Measurements from ENCODE around the gene CTIF. TPM values are rescaled to one million over a fixed set of nuclear protein-coding genes. Genes with fewer than 3 reads are reported as not detected.

Gene CTIF
- total and polyA plus RNA-seq, 10 donors: 5.2 to 39.2 (median 18.5) TPM

DNA sequence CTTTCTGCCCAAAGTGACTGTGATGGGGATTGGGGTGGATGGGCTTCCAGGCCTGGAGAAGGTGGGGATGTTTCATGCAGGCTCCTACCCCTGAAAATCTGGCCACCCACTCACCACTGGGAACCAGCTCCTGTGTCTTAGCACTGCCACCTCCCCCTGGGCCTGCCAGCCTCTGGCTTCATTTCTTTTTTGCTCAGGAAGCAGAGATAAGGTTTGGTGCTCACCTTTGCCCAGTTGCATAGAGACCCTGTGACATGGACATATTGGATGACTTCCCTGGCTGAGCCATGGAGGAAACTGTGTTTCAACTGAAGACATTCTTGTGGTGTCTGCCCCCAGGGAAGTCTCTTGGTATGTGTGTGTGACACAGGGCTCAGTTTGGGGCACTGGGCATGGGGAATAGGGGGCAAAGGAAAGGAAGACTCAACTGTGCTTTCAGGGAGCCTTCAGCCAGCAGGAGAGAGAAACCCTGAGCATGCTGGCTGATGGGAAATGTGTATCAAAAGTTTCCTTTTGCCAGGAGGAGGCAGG lies 16.7 kb downstream of the CTIF start:
- Histone ChIP-seq H3K9me3 (peaks cover 0 to 13% (median 6%) of the 10 kb centered on the region in 8 donors), H3K4me3 (no peak overlapping the region), H3K27ac (no peak overlapping the region), H3K27me3 (replicated peaks in 1 of 7) (no peaks in the 10 kb centered on the region), H3K4me1 (no peaks in the 10 kb centered on the region), H3K36me3 (peaks cover 0 to 25% (median 0%) of the 10 kb centered on the region in 6 donors)
- TF ChIP-seq POLR2AphosphoS5 (IDR thresholded peaks at IDR 0.05): no peak
- no peak for TF ChIP-seq POLR2A (IDR thresholded peaks at IDR 0.05)
- TF ChIP-seq, protein P1, sequence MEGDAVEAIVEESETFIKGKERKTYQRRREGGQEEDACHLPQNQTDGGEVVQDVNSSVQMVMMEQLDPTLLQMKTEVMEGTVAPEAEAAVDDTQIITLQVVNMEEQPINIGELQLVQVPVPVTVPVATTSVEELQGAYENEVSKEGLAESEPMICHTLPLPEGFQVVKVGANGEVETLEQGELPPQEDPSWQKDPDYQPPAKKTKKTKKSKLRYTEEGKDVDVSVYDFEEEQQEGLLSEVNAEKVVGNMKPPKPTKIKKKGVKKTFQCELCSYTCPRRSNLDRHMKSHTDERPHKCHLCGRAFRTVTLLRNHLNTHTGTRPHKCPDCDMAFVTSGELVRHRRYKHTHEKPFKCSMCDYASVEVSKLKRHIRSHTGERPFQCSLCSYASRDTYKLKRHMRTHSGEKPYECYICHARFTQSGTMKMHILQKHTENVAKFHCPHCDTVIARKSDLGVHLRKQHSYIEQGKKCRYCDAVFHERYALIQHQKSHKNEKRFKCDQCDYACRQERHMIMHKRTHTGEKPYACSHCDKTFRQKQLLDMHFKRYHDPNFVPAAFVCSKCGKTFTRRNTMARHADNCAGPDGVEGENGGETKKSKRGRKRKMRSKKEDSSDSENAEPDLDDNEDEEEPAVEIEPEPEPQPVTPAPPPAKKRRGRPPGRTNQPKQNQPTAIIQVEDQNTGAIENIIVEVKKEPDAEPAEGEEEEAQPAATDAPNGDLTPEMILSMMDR (IDR thresholded peaks at IDR 0.05 in 8 of 11, conservative IDR thresholded peaks at IDR 0.05 in 3 of 11): no peak
- intact Hi-C loops (cut with DNase I; ENCODE audit: low total_unique reads): no loop called here
- DNase-seq: no peak

GRCh38 chr18:48557640-48558174 lies 18.9 kb downstream of the CTIF start:
- Histone ChIP-seq H3K27me3 (replicated peaks in 1 of 7) (no peaks in the 10 kb centered on the region), H3K4me1 (peaks cover 0 to 3% (median under 1%) of the 10 kb centered on the region in 6 donors), H3K36me3 (peaks cover 0 to 25% (median 0%) of the 10 kb centered on the region in 6 donors), H3K27ac (no peak overlapping the region), H3K4me3 (no peak overlapping the region), H3K9me3 (peaks cover 0 to 13% (median 6%) of the 10 kb centered on the region in 8 donors)
- TF ChIP-seq, protein P1 (IDR thresholded peaks at IDR 0.05 in 8 of 11, conservative IDR thresholded peaks at IDR 0.05 in 3 of 11): no peak
- TF ChIP-seq POLR2A (IDR thresholded peaks at IDR 0.05) (no peak), POLR2AphosphoS5 (IDR thresholded peaks at IDR 0.05) (no peak)
- no peak for DNase-seq
- 85 to 100% (median 90%) methylated on average over 2 of the region's 2 CpGs for WGBS, 5 donors
- intact Hi-C loops (cut with DNase I; ENCODE audit: low total_unique reads): no loop called here

- H3K36me3 ChIP-seq: peaks cover 0 to 25% (median 0%) of the 10 kb centered on the region in 6 donors
- H3K9me3 ChIP-seq: peaks cover 0 to 13% (median 6%) of the 10 kb centered on the region in 8 donors
- no peak for DNase-seq
- 78 to 88% (median 83%) methylated on average over 2 of the region's 2 CpGs for WGBS, 5 donors
- peaks cover 0 to 8% (median 2%) of the 10 kb centered on the region in 6 donors for H3K4me1 ChIP-seq
- no peaks in the 10 kb centered on the region for H3K27me3 ChIP-seq (replicated peaks in 1 of 7)
- intact Hi-C loops (cut with DNase I; ENCODE audit: low total_unique reads): no loop called here
- no peak overlapping the region for H3K4me3 ChIP-seq
- H3K27ac ChIP-seq: no peak overlapping the region
- TF ChIP-seq POLR2AphosphoS5 (IDR thresholded peaks at IDR 0.05): no peak
- TF ChIP-seq POLR2A (IDR thresholded peaks at IDR 0.05): no peak
- TF ChIP-seq, protein P1 (IDR thresholded peaks at IDR 0.05 in 8 of 11, conservative IDR thresholded peaks at IDR 0.05 in 3 of 11): no peak
These were observed 19.4 kb downstream of the CTIF start for GRCh38 chr18:48558248-48558647.

- Histone ChIP-seq H3K9me3 (peaks cover 0 to 13% (median 6%) of the 10 kb centered on the region in 8 donors), H3K4me1 (peaks cover 0 to 31% (median 9%) of the 10 kb centered on the region in 6 donors), H3K4me3 (no peak overlapping the region), H3K36me3 (peaks cover 0 to 13% (median 0%) of the 10 kb centered on the region in 6 donors), H3K27me3 (replicated peaks in 1 of 7) (no peaks in the 10 kb centered on the region), H3K27ac (no peak overlapping the region)
- TF ChIP-seq, protein P1 (IDR thresholded peaks at IDR 0.05 in 8 of 11, conservative IDR thresholded peaks at IDR 0.05 in 3 of 11): no peak
- TF ChIP-seq POLR2A (IDR thresholded peaks at IDR 0.05) (no peak), POLR2AphosphoS5 (IDR thresholded peaks at IDR 0.05) (no peak)
- 90 to 96% (median 92%) methylated on average over 7 of the region's 7 CpGs for WGBS, 5 donors
- intact Hi-C loops (cut with DNase I; ENCODE audit: low total_unique reads): no loop called here
- DNase-seq: no peak
These were observed 21.7 kb downstream of the CTIF start for GRCh38 chr18:48560491-48560890.
